GM23248 (cell line): ENCODE results near the gene PLA2R1. TPM values are rescaled to one million over a fixed set of nuclear protein-coding genes. Genes with fewer than 3 reads are reported as not detected.
A peak's percentile ranks its signal among the peaks of the same experiment; 100 is the strongest.

ENCODE experiments used
- DNase-seq: peaks from one replicate; pipeline ENCODE4 v3.0.0-alpha.2; 2015
- H2AFZ ChIP-seq: fragments of 200-600 bp; sonication (generic); 2 replicates; pipeline ENCODE4 v1.6.1; 2016; ENCODE audit warnings: antibody characterized with exemption
- H3F3A ChIP-seq: fragments of 200-600 bp; sonication (generic); 2 replicates; pipeline ENCODE4 v1.6.1; 2016; ENCODE audit warnings: mild to moderate bottlenecking, antibody characterized with exemption, mixed run types; ENCODE audit not compliant: insufficient read depth
- H3K27ac ChIP-seq: fragments of 200-600 bp; sonication (generic); 2 replicates; pipeline ENCODE4 v1.5.1; 2016; ENCODE audit warnings: mild to moderate bottlenecking
- H3K27me3 ChIP-seq: fragments of 200-600 bp; sonication (generic); replicated peaks from 2 replicates; pipeline ENCODE4 v1.6.1; 2016; ENCODE audit warnings: mild to moderate bottlenecking; ENCODE audit not compliant: insufficient read depth
- H3K36me3 ChIP-seq: fragments of 200-600 bp; sonication (generic); 2 replicates; pipeline ENCODE4 v1.6.1; 2016; ENCODE audit warnings: low read depth, mild to moderate bottlenecking
- H3K4me1 ChIP-seq: fragments of 200-600 bp; sonication (generic); 2 replicates; pipeline ENCODE4 v1.6.1; 2016; ENCODE audit warnings: mild to moderate bottlenecking; ENCODE audit not compliant: insufficient read depth
- H3K4me2 ChIP-seq: fragments of 200-600 bp; sonication (generic); one replicate; pipeline ENCODE4 v1.6.1; 2016; ENCODE audit warnings: mild to moderate bottlenecking; ENCODE audit not compliant: unreplicated experiment
- H3K4me3 ChIP-seq: fragments of 200-600 bp; sonication (generic); 2 replicates; pipeline ENCODE4 v1.5.1; 2016; ENCODE audit warnings: mild to moderate bottlenecking
- H3K79me2 ChIP-seq: fragments of 200-600 bp; sonication (generic); 2 replicates; pipeline ENCODE4 v1.6.1; 2016; ENCODE audit warnings: mild to moderate bottlenecking; ENCODE audit not compliant: insufficient read depth
- H3K9ac ChIP-seq: fragments of 200-600 bp; sonication (generic); 2 replicates; pipeline ENCODE4 v1.6.1; 2016; ENCODE audit warnings: mild to moderate bottlenecking
- H3K9me2 ChIP-seq: fragments of 200-600 bp; sonication (generic); 2 replicates; pipeline ENCODE4 v1.6.1; 2016; ENCODE audit warnings: mixed run types, mild to moderate bottlenecking, moderate library complexity; ENCODE audit not compliant: insufficient read depth
- H3K9me3 ChIP-seq: fragments of 200-600 bp; sonication (generic); one replicate; pipeline ENCODE4 v1.6.1; 2017; ENCODE audit warnings: low read depth
- H4K20me1 ChIP-seq: fragments of 200-600 bp; sonication (generic); 2 replicates; pipeline ENCODE4 v1.6.0; 2016; ENCODE audit not compliant: insufficient read depth
- EZH2 ChIP-seq: fragments of 200-600 bp; sonication (generic); IDR thresholded peaks from 2 replicates; pipeline ENCODE4 v1.6.1; 2018; ENCODE audit warnings: antibody characterized with exemption, mild to moderate bottlenecking; ENCODE audit not compliant: insufficient read depth, poor library complexity, severe bottlenecking
- EZH2phosphoT487 ChIP-seq: fragments of 200-600 bp; sonication (generic); IDR thresholded peaks from 2 replicates; pipeline ENCODE4 v1.6.1; 2018; ENCODE audit warnings: antibody characterized with exemption, moderate library complexity, mild to moderate bottlenecking, low read depth; ENCODE audit not compliant: insufficient read depth
- WGBS, 2 experiments: methylation state at CpG; one replicate each; pipeline ENCODE4 v1.1.6; 2015 to 2017; ENCODE audit warnings: low lambda C conversion rate in 2 of 2, low coverage in 1 of 2; ENCODE audit errors: missing lambda C conversion rate in 2 of 2; 5-methylcytosine and 5-hydroxymethylcytosine counted together
- in situ Hi-C: fragments of 300-500 bp; cut with MboI; formaldehyde crosslinking; loops from 2 replicates; pipeline ENCODE4 v1.15.0; 2020
- polyA plus RNA-seq: library from polyadenylated mRNA; unstranded; fragments of >200 nt; fragmentation: Nextera tagmentation; extraction: Ambion mirVana; gene quantifications from 2 replicates; pipeline ENCODE4 v1.2.1, GENCODE V29; 2016
- total RNA-seq: library from RNA; depleted of rRNA; stranded (reverse); fragments of >200 nt; shearing (Covaris generic); gene quantifications from 2 replicates; pipeline ENCODE4 v1.2.3, GENCODE V29; 2014

PLA2R1 gene
- total and polyA plus RNA-seq, 2 experiments from 2014 or later, result 8.9 to 16.0 TPM

GRCh38 chr2:160028431-160029269 is 33.8 kb downstream of the PLA2R1 start:
- peaks cover 10% of the 10 kb centered on the region for H3K36me3 ChIP-seq
- no peaks in the 10 kb centered on the region for H3K9me3 ChIP-seq
- no peaks in the 10 kb centered on the region for H3K79me2 ChIP-seq
- no peaks in the 10 kb centered on the region for H3K9me2 ChIP-seq
- 77 to 85% methylated on average over 10 of the region's 10 CpGs for WGBS, 2 experiments
- H3K9ac ChIP-seq, result no peak overlapping the region
- no peak overlapping the region for H3K4me3 ChIP-seq
- peaks cover 14% of the 10 kb centered on the region for H3K4me1 ChIP-seq
- DNase-seq, result peak; percentile 52
- in situ Hi-C loops, result no loop called here
- H3K4me2 ChIP-seq, result no peak overlapping the region
- H2AFZ ChIP-seq, result no peak overlapping the region
- 0 out of 2 replicates have a peak, but pooled peaks cover 9% of the 10 kb centered on the region for H3F3A ChIP-seq
- H3K27ac ChIP-seq, result no peak overlapping the region
- no peaks in the 10 kb centered on the region for H3K27me3 ChIP-seq
- TF ChIP-seq EZH2phosphoT487 (no peak), EZH2 (no peak)
- no peaks in the 10 kb centered on the region for H4K20me1 ChIP-seq

GRCh38 chr2:160022162-160022561 is 40.3 kb downstream of the PLA2R1 start:
- 94 to 96% methylated on average over 1 of the region's 1 CpG for WGBS, 2 experiments
- TF ChIP-seq EZH2 (no peak), EZH2phosphoT487 (no peak)
- H3K27ac ChIP-seq, result no peak overlapping the region
- no peaks in the 10 kb centered on the region for H4K20me1 ChIP-seq
- no peak overlapping the region for H3K9ac ChIP-seq
- H3K9me2 ChIP-seq, result no peaks in the 10 kb centered on the region
- no peak for DNase-seq
- H3K4me3 ChIP-seq, result no peak overlapping the region
- no peaks in the 10 kb centered on the region for H3K9me3 ChIP-seq
- no peaks in the 10 kb centered on the region for H3K4me1 ChIP-seq
- no peaks in the 10 kb centered on the region for H3F3A ChIP-seq
- H3K36me3 ChIP-seq, result peaks cover 15% of the 10 kb centered on the region; the same call in 1 of the 2 replicates
- H3K27me3 ChIP-seq, result no peaks in the 10 kb centered on the region
- no peak overlapping the region for H3K4me2 ChIP-seq
- in situ Hi-C loops, result no loop called here
- no peak overlapping the region for H2AFZ ChIP-seq
- H3K79me2 ChIP-seq, result no peaks in the 10 kb centered on the region

GRCh38 chr2:160019374-160020090 is 42.9 kb downstream of the PLA2R1 start:
- no peaks in the 10 kb centered on the region for H3F3A ChIP-seq
- H3K4me3 ChIP-seq, result no peak overlapping the region
- no peaks in the 10 kb centered on the region for H3K4me1 ChIP-seq
- TF ChIP-seq EZH2phosphoT487 (no peak), EZH2 (no peak)
- no peaks in the 10 kb centered on the region for H3K9me3 ChIP-seq
- H3K4me2 ChIP-seq, result no peak overlapping the region
- no peaks in the 10 kb centered on the region for H3K79me2 ChIP-seq
- no peak overlapping the region for H3K9ac ChIP-seq
- WGBS, 2 experiments, result 92 to 99% methylated on average over 2 of the region's 2 CpGs
- no peaks in the 10 kb centered on the region for H3K27me3 ChIP-seq
- no peak for DNase-seq
- in situ Hi-C loops, result no loop called here
- H3K36me3 ChIP-seq, result peaks cover 15% of the 10 kb centered on the region; the same call in 1 of the 2 replicates
- no peaks in the 10 kb centered on the region for H4K20me1 ChIP-seq
- H3K27ac ChIP-seq, result no peak overlapping the region
- H2AFZ ChIP-seq, result no peak overlapping the region
- no peaks in the 10 kb centered on the region for H3K9me2 ChIP-seq

GRCh38 chr2:160015746-160016145 is 46.7 kb downstream of the PLA2R1 start:
- H3K36me3 ChIP-seq, result peaks cover 3% of the 10 kb centered on the region; the same call in 1 of the 2 replicates
- no peaks in the 10 kb centered on the region for H3K9me2 ChIP-seq
- in situ Hi-C loops, result no loop called here
- TF ChIP-seq EZH2, result no peak
- no peak for TF ChIP-seq EZH2phosphoT487
- no peaks in the 10 kb centered on the region for H3K4me1 ChIP-seq
- no peaks in the 10 kb centered on the region for H3K27me3 ChIP-seq
- H3F3A ChIP-seq, result no peaks in the 10 kb centered on the region
- no peak overlapping the region for H3K4me3 ChIP-seq
- H4K20me1 ChIP-seq, result no peaks in the 10 kb centered on the region
- H3K4me2 ChIP-seq, result no peak overlapping the region
- WGBS, 2 experiments, result 80 to 83% methylated on average over 6 of the region's 6 CpGs
- H3K27ac ChIP-seq, result no peak overlapping the region
- DNase-seq, result no peak
- H3K79me2 ChIP-seq, result no peaks in the 10 kb centered on the region
- H2AFZ ChIP-seq, result no peak overlapping the region
- H3K9me3 ChIP-seq, result no peaks in the 10 kb centered on the region
- no peak overlapping the region for H3K9ac ChIP-seq
